ENCODE results near the gene SYNM. TPM values are rescaled to one million over a fixed set of nuclear protein-coding genes. Genes with fewer than 3 reads are reported as not detected.
"Not testable (repeated sequence)": the region's sequence is repeated elsewhere in the genome, so short reads cannot be mapped to it uniquely, and the experiment has no call there.

Gene SYNM
- total RNA-seq = 9.0 TPM

GRCh38 chr15:99104788-99105513 lies at the start of gene SYNM:
SYNM (plus strand) TSS chr15:99105080; CDS start chr15:99105200, 120 bp downstream.
- DNase-seq (ENCODE audit: low spot score in 2 of 2) = peak; percentile 92 to 94
- no peak for FAIRE-seq

- FAIRE-seq (no peak), DNase-seq (ENCODE audit: low spot score in 2 of 2) (no peak)
Measured at GRCh38 chr15:99055555-99056134, 49.2 kb upstream of the SYNM start.

GRCh38 chr15:99057020-99057419 lies 47.9 kb upstream of the SYNM start:
- DNase-seq (ENCODE audit: low spot score in 2 of 2) (no peak), FAIRE-seq (no peak)

GRCh38 chr15:99057697-99058420 lies 47.0 kb upstream of the SYNM start:
- DNase-seq (ENCODE audit: low spot score in 2 of 2) = no peak
- no peak for FAIRE-seq

GRCh38 chr15:99058421-99058870 lies 46.4 kb upstream of the SYNM start:
- no peak for FAIRE-seq
- no peak for DNase-seq (ENCODE audit: low spot score in 2 of 2)

GRCh38 chr15:99059010-99059981 lies 45.6 kb upstream of the SYNM start:
- no peak for FAIRE-seq
- peak; percentile 84 to 89 for DNase-seq (ENCODE audit: low spot score in 2 of 2)

- DNase-seq (ENCODE audit: low spot score in 2 of 2); FAIRE-seq: not testable (repeated sequence)
Measured at GRCh38 chr15:99060186-99060585, 44.7 kb upstream of the SYNM start.

GRCh38 chr15:99062226-99062625 lies 42.7 kb upstream of the SYNM start:
- no peak for DNase-seq (ENCODE audit: low spot score in 2 of 2)
- FAIRE-seq = no peak

GRCh38 chr15:99068186-99068585 lies 36.7 kb upstream of the SYNM start:
- FAIRE-seq = no peak

GRCh38 chr15:99070208-99070607 lies 34.7 kb upstream of the SYNM start:
- DNase-seq (ENCODE audit: low spot score in 2 of 2) (no peak), FAIRE-seq (no peak)

More at GRCh38 chr15:99068186-99068585, 36.7 kb upstream of the SYNM start:
- no peak for DNase-seq (ENCODE audit: low spot score in 2 of 2)

- DNase-seq (ENCODE audit: low spot score in 2 of 2) (no peak), FAIRE-seq (no peak)
Measured at GRCh38 chr15:99071091-99071680, 33.7 kb upstream of the SYNM start.

GRCh38 chr15:99073008-99073717 lies 31.7 kb upstream of the SYNM start:
- FAIRE-seq = no peak

GRCh38 chr15:99074446-99074845 lies 30.4 kb upstream of the SYNM start:
- DNase-seq (ENCODE audit: low spot score in 2 of 2) (no peak), FAIRE-seq (no peak)

More at GRCh38 chr15:99073008-99073717, 31.7 kb upstream of the SYNM start:
- no peak for DNase-seq (ENCODE audit: low spot score in 2 of 2)

GRCh38 chr15:99075059-99075652 lies 29.7 kb upstream of the SYNM start:
- not testable (repeated sequence) for FAIRE-seq; DNase-seq (ENCODE audit: low spot score in 2 of 2)

GRCh38 chr15:99076109-99076508 lies 28.8 kb upstream of the SYNM start:
- DNase-seq (ENCODE audit: low spot score in 2 of 2) = no peak
- no peak for FAIRE-seq

GRCh38 chr15:99076555-99077308 lies 28.1 kb upstream of the SYNM start:
- DNase-seq (ENCODE audit: low spot score in 2 of 2) = peak in 1 of 2 donors; percentile 50
- FAIRE-seq = no peak

- FAIRE-seq (no peak), DNase-seq (ENCODE audit: low spot score in 2 of 2) (no peak)
Measured at GRCh38 chr15:99082798-99083197, 22.1 kb upstream of the SYNM start.

GRCh38 chr15:99084965-99085364 lies 19.9 kb upstream of the SYNM start:
- FAIRE-seq = no peak
- DNase-seq (ENCODE audit: low spot score in 2 of 2) = no peak
